K562 (cell line): ENCODE data around the gene ZDHHC5. TPM values are rescaled to one million over a fixed set of nuclear protein-coding genes. Genes with fewer than 3 reads are reported as not detected.
A peak's percentile ranks its signal among the peaks of the same experiment; 100 is the strongest.

Source experiments
- AFF1 ChIP-seq, 2 experiments: fragments of 450-650 bp; IDR thresholded peaks; 2 replicates each; pipeline ENCODE4 v1.6.1; 2018; ENCODE audit warnings: mild to moderate bottlenecking in 2 of 2, low read depth in 1 of 2; ENCODE audit not compliant: partially characterized antibody in 2 of 2
- CREBBP ChIP-seq: IDR thresholded peaks from one replicate; pipeline ENCODE4 v1.6.1; 2012; ENCODE audit warnings: low read depth, mild to moderate bottlenecking, control low read depth, inconsistent platforms, low read length
- HMG20B ChIP-seq: fragments of 250-450 bp; sonication (Bioruptor Pico); IDR thresholded peaks from 2 replicates; pipeline ENCODE4 v1.5.0; 2021; ENCODE audit warnings: mild to moderate bottlenecking
- MBD2 ChIP-seq: sonication (generic); IDR thresholded peaks from 2 replicates; pipeline ENCODE4 v1.6.1; 2016; ENCODE audit warnings: low read depth, borderline replicate concordance
- RREB1 ChIP-seq: fragments of 250-450 bp; sonication (Bioruptor Pico); IDR thresholded peaks from 2 replicates; pipeline ENCODE4 v1.4.0; 2020
- SNAPC5 ChIP-seq: fragments of 250-450 bp; sonication (Bioruptor Pico); IDR thresholded peaks from 2 replicates; pipeline ENCODE4 v1.8.0; 2021; ENCODE audit warnings: moderate library complexity, mild to moderate bottlenecking, inconsistent platforms
- ZNF407 ChIP-seq: fragments of 450-650 bp; IDR thresholded peaks from 2 replicates; pipeline ENCODE4 v1.6.1; 2016; ENCODE audit warnings: low read depth
- polyA plus RNA-seq, 8 experiments: library from polyadenylated mRNA; depleted of rRNA in 4 of 8; stranded (reverse) in 5 of 8; unstranded in 3 of 8; fragments of >200 nt; fragmentation: Nextera tagmentation in 2 of 8; fragmentation: Illumina TruSeq in 1 of 8; extraction: Ambion mirVana in 2 of 8; extraction: Trizol in 1 of 8; gene quantifications; 2 replicates each; pipeline versions ENCODE4 v1.2.1 to v1.2.3, GENCODE V29; 2011 to 2014; ENCODE audit warnings: inconsistent platforms in 1 of 8, missing spikeins in 1 of 8
- total RNA-seq, 7 experiments: library from RNA; depleted of rRNA in 6 of 7; stranded (reverse); fragments of >200 nt in 6 of 7; fragmentation: Illumina TruSeq in 2 of 7; extraction: Trizol in 2 of 7; gene quantifications; 2 replicates each; pipeline versions ENCODE4 v1.2.1 to v1.2.3, GENCODE V29; 2011 to 2021; ENCODE audit warnings: low replicate concordance in 1 of 7

ZDHHC5 gene
- total and polyA plus RNA-seq, 9 of the 15 experiments (the other 6 are each of a cell fraction or from before 2014, with no cell fraction given), result 3.8 to 64.2 (median 35.9) TPM

- TF ChIP-seq ZNF407 (no peak), SNAPC5 (no peak), HMG20B (CRISPR knock-in tag) (no peak), CREBBP (no peak), RREB1 (CRISPR knock-in tag) (no peak), AFF1 (IDR thresholded peaks at IDR 0.05; ENCODE audit: low read depth in 1 of 2, partially characterized antibody in 2 of 2) (peak in 1 of 2 experiments; percentile 95), MBD2 (peak; percentile 90)
Measured at GRCh38 chr11:57657194-57658022, 10.5 kb upstream of the ZDHHC5 start, which contains the start of gene CLP1 (continued).
